K562 (cell line): ENCODE measurements around the gene SPATA21. TPM values are rescaled to one million over a fixed set of nuclear protein-coding genes. Genes with fewer than 3 reads are reported as not detected.

ENCODE experiments used
- BCL6 ChIP-seq: fragments of 250-450 bp; sonication (Bioruptor Pico); IDR thresholded peaks from 2 replicates; pipeline ENCODE4 v1.4.0; 2020
- CSDE1 ChIP-seq, 2 experiments: fragments of 450-650 bp; IDR thresholded peaks; 2 replicates each; pipeline ENCODE4 v1.6.1; 2016; ENCODE audit warnings: mild to moderate bottlenecking in 1 of 2
- ETV5 ChIP-seq: sonication (generic); formaldehyde crosslinking; IDR thresholded peaks from 2 replicates; pipeline ENCODE4 v1.4.0; 2020; ENCODE audit warnings: low read depth, mild to moderate bottlenecking, missing genetic modification reagents
- ETV6 ChIP-seq, 3 experiments: fragments of 150-350 bp in 1 of 3; sonication (generic) in 1 of 3; formaldehyde crosslinking in 1 of 3; IDR thresholded peaks; 2 replicates each; pipeline versions ENCODE4 v1.6.1 to v1.8.0; 2014 to 2022; ENCODE audit warnings: borderline replicate concordance in 2 of 3, low read depth in 2 of 3, antibody characterized with exemption in 1 of 3, low read length in 1 of 3, mild to moderate bottlenecking in 1 of 3, missing genetic modification reagents in 1 of 3
- GABPA ChIP-seq: fragments of 200-800 bp; sonication (Bioruptor generic); conservative IDR thresholded peaks from 2 replicates; pipeline ENCODE4 v1.6.1; 2016; ENCODE audit warnings: low read depth, missing genetic modification characterization, missing compliant biosample characterization
- GTF2E2 ChIP-seq: fragments of 200-800 bp; sonication (Bioruptor generic); IDR thresholded peaks from 2 replicates; pipeline ENCODE4 v1.6.1; 2016; ENCODE audit warnings: missing genetic modification characterization, missing compliant biosample characterization
- HDGF ChIP-seq: fragments of 450-650 bp; IDR thresholded peaks from 2 replicates; pipeline ENCODE4 v1.6.1; 2016
- HOXB6 ChIP-seq: fragments of 250-450 bp; sonication (Bioruptor Pico); IDR thresholded peaks from 2 replicates; pipeline ENCODE4 v1.5.1; 2022; ENCODE audit warnings: mild to moderate bottlenecking, borderline replicate concordance
- NCOA1 ChIP-seq: fragments of 450-650 bp; IDR thresholded peaks from 2 replicates; pipeline ENCODE4 v1.6.1; 2016; ENCODE audit warnings: low read depth
- NFIC ChIP-seq: fragments of 450-650 bp; IDR thresholded peaks from 2 replicates; pipeline ENCODE4 v1.6.1; 2017; ENCODE audit warnings: mild to moderate bottlenecking, inconsistent platforms
- SREBF2 ChIP-seq: sonication (generic); formaldehyde crosslinking; IDR thresholded peaks from 2 replicates; pipeline ENCODE4 v1.4.0; 2020; ENCODE audit warnings: mild to moderate bottlenecking, missing genetic modification reagents
- THAP7 ChIP-seq: fragments of 250-450 bp; sonication (Bioruptor Pico); IDR thresholded peaks from 2 replicates; pipeline ENCODE4 v1.5.0; 2021
- ZBTB8A ChIP-seq: fragments of 450-650 bp; IDR thresholded peaks from 2 replicates; pipeline ENCODE4 v1.6.1; 2018; ENCODE audit warnings: mild to moderate bottlenecking, moderate library complexity; ENCODE audit not compliant: partially characterized antibody
- ZNF124 ChIP-seq: sonication (generic); formaldehyde crosslinking; IDR thresholded peaks from 2 replicates; pipeline ENCODE4 v1.8.1; 2022; ENCODE audit warnings: missing genetic modification reagents
- ZNF165 ChIP-seq: fragments of 250-450 bp; sonication (Bioruptor Pico); IDR thresholded peaks from 2 replicates; pipeline ENCODE4 v1.4.0; 2020; ENCODE audit warnings: borderline replicate concordance
- polyA plus RNA-seq, 8 experiments: library from polyadenylated mRNA; depleted of rRNA in 4 of 8; stranded (reverse) in 5 of 8; unstranded in 3 of 8; fragments of >200 nt; fragmentation: Nextera tagmentation in 2 of 8; fragmentation: Illumina TruSeq in 1 of 8; extraction: Ambion mirVana in 2 of 8; extraction: Trizol in 1 of 8; gene quantifications; 2 replicates each; pipeline versions ENCODE4 v1.2.1 to v1.2.3, GENCODE V29; 2011 to 2014; ENCODE audit warnings: inconsistent platforms in 1 of 8, missing spikeins in 1 of 8
- total RNA-seq, 7 experiments: library from RNA; depleted of rRNA in 6 of 7; stranded (reverse); fragments of >200 nt in 6 of 7; fragmentation: Illumina TruSeq in 2 of 7; extraction: Trizol in 2 of 7; gene quantifications; 2 replicates each; pipeline versions ENCODE4 v1.2.1 to v1.2.3, GENCODE V29; 2011 to 2021; ENCODE audit warnings: low replicate concordance in 1 of 7
- TF ChIP-seq, protein P1 (sequence below): sonication (generic); formaldehyde crosslinking; IDR thresholded peaks from 2 replicates; pipeline ENCODE4 v1.8.1; 2022; ENCODE audit warnings: missing genetic modification reagents
- TF ChIP-seq, protein P2 (sequence below): IDR thresholded peaks from 3 replicates; pipeline ENCODE4 v1.6.1; 2011; ENCODE audit warnings: borderline replicate concordance, mild to moderate bottlenecking; ENCODE audit not compliant: insufficient read length, insufficient read depth
- TF ChIP-seq, protein P3 (sequence below): fragments of 250-450 bp; sonication (Bioruptor Pico); IDR thresholded peaks from 2 replicates; pipeline ENCODE4 v1.5.0; 2021; ENCODE audit warnings: mild to moderate bottlenecking, moderate library complexity
- TF ChIP-seq, protein P4 (sequence below): fragments of 450-650 bp; IDR thresholded peaks from 2 replicates; pipeline ENCODE4 v1.6.1; 2017; ENCODE audit warnings: mild to moderate bottlenecking, moderate library complexity

Gene SPATA21
- total and polyA plus RNA-seq, 9 of the 15 experiments (the other 6 are each of a cell fraction or from before 2014, with no cell fraction given), result 0.10 to 0.36 (median 0.13) TPM; not detected in 3

DNA sequence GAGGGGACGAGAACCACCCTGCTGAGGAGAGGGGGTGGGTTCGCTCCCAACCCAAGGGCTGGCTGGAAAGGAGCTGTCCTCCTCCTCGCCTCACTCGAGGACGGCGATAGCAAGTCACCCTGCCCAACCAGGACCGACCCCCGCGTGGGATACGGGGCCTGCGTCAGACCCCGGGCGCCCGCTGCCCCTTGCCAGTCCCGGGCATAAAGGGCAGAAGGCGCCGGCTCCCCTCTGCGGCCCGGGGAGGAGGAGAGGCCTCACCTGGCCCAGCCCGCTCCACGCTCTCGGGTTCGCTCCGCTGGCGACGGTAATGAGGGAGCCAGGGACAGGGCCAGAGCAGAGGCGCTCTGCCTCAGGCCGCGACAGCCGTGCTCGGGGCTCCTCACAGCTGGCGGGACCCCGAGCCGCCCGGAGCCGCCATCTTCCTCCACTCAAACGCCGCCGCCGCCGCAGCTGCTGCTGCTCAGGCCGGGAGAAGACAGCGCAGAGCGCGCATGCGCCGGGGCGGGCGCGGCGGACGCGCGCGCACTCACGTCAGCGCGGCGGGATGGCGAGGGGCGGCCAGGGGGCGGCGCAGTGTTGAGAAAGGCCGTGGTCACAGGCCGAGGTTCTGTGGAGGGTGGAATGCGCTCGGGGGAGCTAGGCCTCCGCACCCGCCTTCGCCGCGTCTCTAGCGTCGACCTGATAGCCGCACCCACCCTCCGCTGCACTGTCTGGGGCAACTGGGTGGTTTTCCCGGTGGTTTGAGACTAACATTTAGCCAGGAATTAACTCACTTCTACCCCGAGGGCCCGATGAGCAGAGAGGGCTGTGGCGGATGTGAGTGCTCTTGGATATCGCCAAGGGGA, 85.0 kb downstream of the SPATA21 start, which contains the start of gene FBXO42 (continued):
- TF ChIP-seq ETV6 (IDR thresholded peaks at IDR 0.05; ENCODE audit: borderline replicate concordance in 1 of 2, low read depth in 2 of 2, low read length in 1 of 2) (no peak), ETV6 (CRISPR knock-in tag; IDR thresholded peaks at IDR 0.05; ENCODE audit: borderline replicate concordance) (peak; percentile 74), ZBTB8A (no peak), CSDE1 (IDR thresholded peaks at IDR 0.05) (no peak), THAP7 (no peak), NFIC (peak; percentile 21; the same call in 1 of the 2 replicates), HDGF (0 out of 2 replicates have a peak, but pooled peaks have one; percentile 15), GTF2E2 (tag) (peak; percentile 85), ZNF124 (no peak), ZNF165 (CRISPR knock-in tag) (peak; percentile 50; the same call in 1 of the 2 replicates), ETV5 (no peak), GABPA (tag) (no peak; the same call in 1 of the 2 replicates), HOXB6 (CRISPR knock-in tag) (no peak), SREBF2 (0 out of 2 replicates have a peak, but pooled peaks have one; percentile 60), NCOA1 (0 out of 2 replicates have a peak, but pooled peaks have one; percentile 14), BCL6 (CRISPR knock-in tag) (no peak)
- TF ChIP-seq, protein P1, sequence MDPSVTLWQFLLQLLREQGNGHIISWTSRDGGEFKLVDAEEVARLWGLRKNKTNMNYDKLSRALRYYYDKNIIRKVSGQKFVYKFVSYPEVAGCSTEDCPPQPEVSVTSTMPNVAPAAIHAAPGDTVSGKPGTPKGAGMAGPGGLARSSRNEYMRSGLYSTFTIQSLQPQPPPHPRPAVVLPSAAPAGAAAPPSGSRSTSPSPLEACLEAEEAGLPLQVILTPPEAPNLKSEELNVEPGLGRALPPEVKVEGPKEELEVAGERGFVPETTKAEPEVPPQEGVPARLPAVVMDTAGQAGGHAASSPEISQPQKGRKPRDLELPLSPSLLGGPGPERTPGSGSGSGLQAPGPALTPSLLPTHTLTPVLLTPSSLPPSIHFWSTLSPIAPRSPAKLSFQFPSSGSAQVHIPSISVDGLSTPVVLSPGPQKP (CRISPR knock-in tag), result no peak
- TF ChIP-seq, protein P2, sequence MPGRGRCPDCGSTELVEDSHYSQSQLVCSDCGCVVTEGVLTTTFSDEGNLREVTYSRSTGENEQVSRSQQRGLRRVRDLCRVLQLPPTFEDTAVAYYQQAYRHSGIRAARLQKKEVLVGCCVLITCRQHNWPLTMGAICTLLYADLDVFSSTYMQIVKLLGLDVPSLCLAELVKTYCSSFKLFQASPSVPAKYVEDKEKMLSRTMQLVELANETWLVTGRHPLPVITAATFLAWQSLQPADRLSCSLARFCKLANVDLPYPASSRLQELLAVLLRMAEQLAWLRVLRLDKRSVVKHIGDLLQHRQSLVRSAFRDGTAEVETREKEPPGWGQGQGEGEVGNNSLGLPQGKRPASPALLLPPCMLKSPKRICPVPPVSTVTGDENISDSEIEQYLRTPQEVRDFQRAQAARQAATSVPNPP, result no peak
- TF ChIP-seq, protein P3, sequence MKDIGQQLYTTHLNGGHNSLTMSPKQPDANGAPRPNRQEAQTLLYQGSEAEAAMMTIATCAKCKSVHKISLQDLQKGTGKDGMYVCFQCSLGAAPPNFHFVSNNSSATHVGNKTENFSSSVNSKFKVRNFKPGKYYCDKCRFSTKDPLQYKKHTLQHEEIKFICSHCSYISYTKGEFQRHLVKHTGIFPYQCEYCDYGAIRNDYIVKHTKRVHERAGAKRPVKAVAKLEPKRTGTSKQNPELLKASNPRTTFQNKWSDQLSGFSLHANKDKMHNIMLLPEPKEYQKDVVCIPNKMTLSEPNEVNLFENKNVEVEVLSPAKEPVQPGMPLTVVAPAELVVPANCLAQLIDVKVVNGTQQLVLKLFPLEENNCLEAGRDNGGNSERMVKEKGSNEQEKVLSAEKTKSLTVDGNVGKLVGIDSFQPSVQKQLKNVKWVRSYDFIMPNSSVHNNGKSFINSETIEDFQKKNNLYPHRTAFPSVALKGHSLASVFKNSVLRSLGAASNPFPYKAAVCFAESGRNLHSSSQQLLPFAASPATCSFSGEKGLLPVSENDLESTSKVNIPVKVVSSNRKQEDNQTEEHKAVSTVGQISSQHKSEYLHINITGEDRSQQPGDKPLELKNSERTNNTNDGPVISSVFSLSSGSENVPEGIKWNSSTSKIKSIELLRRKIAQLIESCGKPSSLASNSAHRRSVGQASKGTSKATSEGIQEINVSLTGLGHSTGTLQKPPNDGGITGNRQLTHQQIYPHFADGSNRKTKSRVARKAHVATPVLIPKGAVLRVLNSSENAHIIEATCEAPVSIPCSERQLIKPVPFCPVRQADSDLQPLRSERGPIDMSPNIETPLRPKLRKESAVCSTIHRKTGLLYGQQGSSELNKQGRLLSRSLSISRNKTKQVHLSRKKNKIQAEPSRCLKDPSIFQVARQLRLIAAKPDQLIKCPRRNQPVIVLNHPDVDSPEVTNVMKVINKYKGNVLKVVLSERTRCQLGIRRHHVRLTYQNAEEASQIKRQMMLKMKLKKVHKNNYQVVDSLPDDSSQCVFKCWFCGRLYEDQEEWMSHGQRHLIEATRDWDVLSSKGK, result no peak
- TF ChIP-seq, protein P4, sequence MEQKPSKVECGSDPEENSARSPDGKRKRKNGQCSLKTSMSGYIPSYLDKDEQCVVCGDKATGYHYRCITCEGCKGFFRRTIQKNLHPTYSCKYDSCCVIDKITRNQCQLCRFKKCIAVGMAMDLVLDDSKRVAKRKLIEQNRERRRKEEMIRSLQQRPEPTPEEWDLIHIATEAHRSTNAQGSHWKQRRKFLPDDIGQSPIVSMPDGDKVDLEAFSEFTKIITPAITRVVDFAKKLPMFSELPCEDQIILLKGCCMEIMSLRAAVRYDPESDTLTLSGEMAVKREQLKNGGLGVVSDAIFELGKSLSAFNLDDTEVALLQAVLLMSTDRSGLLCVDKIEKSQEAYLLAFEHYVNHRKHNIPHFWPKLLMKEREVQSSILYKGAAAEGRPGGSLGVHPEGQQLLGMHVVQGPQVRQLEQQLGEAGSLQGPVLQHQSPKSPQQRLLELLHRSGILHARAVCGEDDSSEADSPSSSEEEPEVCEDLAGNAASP, result no peak
